Effector CD4-positive, alpha-beta T cell (primary cell): ENCODE results near the gene MAPK8IP1.
"Not testable (repeated sequence)": the region's sequence is repeated elsewhere in the genome, so short reads cannot be mapped to it uniquely, and the experiment has no call there.

Experiments used
- DNase-seq: peaks from one replicate; pipeline ENCODE4 v3.0.0-alpha.2; 2020

Gene MAPK8IP1

GRCh38 chr11:45892856-45893255 lies 7.4 kb downstream of the MAPK8IP1 start:
- DNase-seq = no peak

- no peak for DNase-seq
These were observed 9.2 kb downstream of the MAPK8IP1 start for GRCh38 chr11:45894555-45895247.

GRCh38 chr11:45895553-45896259 lies 10.3 kb downstream of the MAPK8IP1 start:
- DNase-seq = no peak

GRCh38 chr11:45896422-45896984 lies 11.1 kb downstream of the MAPK8IP1 start:
- no peak for DNase-seq

- no peak for DNase-seq
These were observed 12.1 kb downstream of the MAPK8IP1 start for GRCh38 chr11:45897556-45897955.

- DNase-seq = no peak
These were observed 13.6 kb downstream of the MAPK8IP1 start for GRCh38 chr11:45899086-45899447.

- DNase-seq = peak; percentile 50
These were observed 14.2 kb downstream of the MAPK8IP1 start for GRCh38 chr11:45899448-45900174.

- not testable (repeated sequence) for DNase-seq
These were observed 14.8 kb downstream of the MAPK8IP1 start for GRCh38 chr11:45900175-45900800.

- DNase-seq = no peak
These were observed 15.6 kb downstream of the MAPK8IP1 start for GRCh38 chr11:45900916-45901617.

- DNase-seq = no peak
These were observed 16.2 kb downstream of the MAPK8IP1 start for GRCh38 chr11:45901626-45902025.

GRCh38 chr11:45902452-45903380 lies 17.3 kb downstream of the MAPK8IP1 start:
- DNase-seq = no peak

GRCh38 chr11:45904309-45904915 lies 19.0 kb downstream of the MAPK8IP1 start:
- DNase-seq = no peak

GRCh38 chr11:45905095-45905494 lies 19.6 kb downstream of the MAPK8IP1 start:
- no peak for DNase-seq

GRCh38 chr11:45905576-45905975 lies 20.1 kb downstream of the MAPK8IP1 start:
- DNase-seq = not testable (repeated sequence)

GRCh38 chr11:45906096-45906682 lies 20.7 kb downstream of the MAPK8IP1 start:
- no peak for DNase-seq

- no peak for DNase-seq
These were observed 21.6 kb downstream of the MAPK8IP1 start, which contains the start of gene FREY1 for GRCh38 chr11:45906965-45907611. TSS of gene FREY1 (minus strand) at chr11:45907271. CDS start at chr11:45907245, 26 bp downstream.

GRCh38 chr11:45907911-45908370 lies 22.5 kb downstream of the MAPK8IP1 start:
- no peak for DNase-seq

- no peak for DNase-seq
These were observed 24.4 kb downstream of the MAPK8IP1 start for GRCh38 chr11:45909594-45910475.
